ENCODE measurements around the gene HTR3A.

HTR3A gene

DNA sequence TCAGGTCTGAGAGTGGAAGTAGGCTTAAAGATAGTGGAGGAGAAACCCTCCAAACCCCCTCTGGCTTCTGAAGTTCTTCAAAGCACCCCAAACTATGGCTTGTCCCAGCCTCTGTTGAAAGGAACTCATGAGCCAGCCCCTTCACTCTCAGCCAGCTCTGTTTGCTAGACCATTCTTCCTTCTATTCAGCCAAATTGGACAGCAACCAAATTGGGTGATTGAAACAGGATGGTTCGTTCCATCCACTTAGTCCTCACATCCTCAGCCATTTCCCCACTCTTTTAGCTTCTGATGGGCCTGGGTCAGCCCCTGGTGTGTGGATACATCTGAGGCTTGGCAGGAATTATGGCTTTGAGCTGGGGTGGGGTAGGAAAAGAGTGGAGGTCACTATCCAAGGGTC lies 4.5 kb downstream of the HTR3A start:
- DNase-seq (ENCODE audit: low read depth in 2 of 2) = no peak

- no peak for DNase-seq (ENCODE audit: low read depth in 2 of 2)
Measured at GRCh38 chr11:113980785-113981184, 5.9 kb downstream of the HTR3A start.

GRCh38 chr11:113982306-113982705 lies 7.4 kb downstream of the HTR3A start:
- no peak for DNase-seq (ENCODE audit: low read depth in 2 of 2)

DNA sequence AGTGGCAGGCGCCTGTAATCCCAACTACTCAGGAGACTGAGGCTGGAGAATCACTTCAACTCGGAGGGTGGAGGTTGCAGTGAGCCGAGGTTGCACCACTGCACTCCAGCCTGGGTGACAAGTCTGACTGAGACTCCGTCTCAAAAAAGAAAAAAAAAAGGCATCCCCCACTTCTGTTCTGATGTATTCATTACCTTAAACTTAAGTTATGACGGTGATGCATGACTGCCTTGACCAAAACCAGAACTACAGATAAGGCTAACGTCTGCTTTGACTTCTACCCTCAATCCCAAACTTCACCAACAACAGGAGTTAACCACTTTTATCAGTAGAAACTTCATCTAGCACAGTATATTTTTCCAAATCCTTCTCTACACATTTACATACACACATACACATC lies 9.9 kb downstream of the HTR3A start:
- no peak for DNase-seq (ENCODE audit: low read depth in 2 of 2)

DNA sequence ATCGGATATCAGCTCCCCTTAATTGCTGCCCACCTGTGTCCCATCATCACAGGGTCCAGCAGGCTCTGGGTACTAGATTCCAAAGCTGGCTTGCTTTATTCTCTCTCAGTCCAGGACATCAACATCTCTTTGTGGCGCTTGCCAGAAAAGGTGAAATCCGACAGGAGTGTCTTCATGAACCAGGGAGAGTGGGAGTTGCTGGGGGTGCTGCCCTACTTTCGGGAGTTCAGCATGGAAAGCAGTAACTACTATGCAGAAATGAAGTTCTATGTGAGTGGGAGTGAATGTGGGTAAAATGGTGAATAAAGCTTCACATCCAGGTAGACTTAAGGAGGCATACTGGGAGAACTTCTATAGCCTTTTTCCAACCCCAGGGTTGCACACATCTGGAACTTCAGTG lies 11.0 kb downstream of the HTR3A start:
- no peak for DNase-seq (ENCODE audit: low read depth in 2 of 2)

DNA sequence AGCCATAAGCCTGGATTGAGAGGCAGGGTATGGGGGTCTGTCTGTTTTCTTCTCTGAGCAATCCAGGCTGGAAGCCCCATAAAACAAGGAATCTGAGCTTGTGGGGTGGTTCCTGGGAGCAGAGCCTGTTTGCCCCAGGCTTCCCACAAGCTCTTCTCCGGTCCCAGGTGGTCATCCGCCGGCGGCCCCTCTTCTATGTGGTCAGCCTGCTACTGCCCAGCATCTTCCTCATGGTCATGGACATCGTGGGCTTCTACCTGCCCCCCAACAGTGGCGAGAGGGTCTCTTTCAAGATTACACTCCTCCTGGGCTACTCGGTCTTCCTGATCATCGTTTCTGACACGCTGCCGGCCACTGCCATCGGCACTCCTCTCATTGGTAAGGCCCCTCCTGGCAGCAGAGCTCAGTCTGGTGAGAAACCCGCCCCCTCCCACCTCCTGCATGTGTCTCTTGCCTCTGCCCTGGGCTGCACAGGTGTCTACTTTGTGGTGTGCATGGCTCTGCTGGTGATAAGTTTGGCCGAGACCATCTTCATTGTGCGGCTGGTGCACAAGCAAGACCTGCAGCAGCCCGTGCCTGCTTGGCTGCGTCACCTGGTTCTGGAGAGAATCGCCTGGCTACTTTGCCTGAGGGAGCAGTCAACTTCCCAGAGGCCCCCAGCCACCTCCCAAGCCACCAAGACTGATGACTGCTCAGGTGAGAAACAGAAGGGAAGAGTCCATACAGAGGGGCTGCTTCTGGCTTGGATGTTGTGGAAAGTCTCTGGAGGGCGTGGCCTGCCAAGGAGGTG lies 11.6 kb downstream of the HTR3A start:
- no peak for DNase-seq (ENCODE audit: low read depth in 2 of 2)

GRCh38 chr11:113989381-113989780 lies 14.5 kb downstream of the HTR3A start:
- DNase-seq (ENCODE audit: low read depth in 2 of 2) = no peak

DNA sequence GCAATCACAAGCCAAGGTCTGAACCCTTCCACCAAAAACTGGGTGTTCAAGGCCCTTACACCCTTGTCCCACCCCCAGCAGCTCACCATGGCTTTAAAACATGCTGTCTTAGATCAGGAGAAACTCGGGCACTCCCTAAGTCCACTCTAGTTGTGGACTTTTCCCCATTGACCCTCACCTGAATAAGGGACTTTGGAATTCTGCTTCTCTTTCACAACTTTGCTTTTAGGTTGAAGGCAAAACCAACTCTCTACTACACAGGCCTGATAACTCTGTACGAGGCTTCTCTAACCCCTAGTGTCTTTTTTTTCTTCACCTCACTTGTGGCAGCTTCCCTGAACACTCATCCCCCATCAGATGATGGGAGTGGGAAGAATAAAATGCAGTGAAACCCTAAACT lies 15.0 kb downstream of the HTR3A start:
- DNase-seq (ENCODE audit: low read depth in 2 of 2) = no peak

DNA sequence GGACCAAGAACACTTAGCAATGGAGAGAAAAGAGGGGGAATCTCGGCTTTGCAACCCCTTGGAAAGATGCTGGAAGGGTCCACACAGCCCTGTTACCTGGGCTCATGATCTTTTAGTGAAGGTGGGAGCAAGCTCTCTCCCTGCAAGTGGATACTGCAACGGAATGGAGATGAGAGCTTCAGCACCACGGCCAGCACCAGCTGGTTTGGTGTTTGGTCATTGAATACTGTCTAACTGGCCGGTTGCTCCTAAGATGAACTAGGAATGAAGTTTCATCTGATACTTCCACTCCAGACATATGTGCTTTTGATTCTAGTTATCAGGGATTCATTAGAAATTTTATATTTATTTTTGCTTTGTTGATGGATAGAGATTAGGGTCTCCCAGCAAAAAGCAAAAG lies 16.3 kb downstream of the HTR3A start:
- no peak for DNase-seq (ENCODE audit: low read depth in 2 of 2)

GRCh38 chr11:113991718-113992458 lies 17.0 kb downstream of the HTR3A start:
- no peak for DNase-seq (ENCODE audit: low read depth in 2 of 2)

- DNase-seq (ENCODE audit: low read depth in 2 of 2) = no peak
Measured at GRCh38 chr11:113992459-113993110, 17.7 kb downstream of the HTR3A start.

DNA sequence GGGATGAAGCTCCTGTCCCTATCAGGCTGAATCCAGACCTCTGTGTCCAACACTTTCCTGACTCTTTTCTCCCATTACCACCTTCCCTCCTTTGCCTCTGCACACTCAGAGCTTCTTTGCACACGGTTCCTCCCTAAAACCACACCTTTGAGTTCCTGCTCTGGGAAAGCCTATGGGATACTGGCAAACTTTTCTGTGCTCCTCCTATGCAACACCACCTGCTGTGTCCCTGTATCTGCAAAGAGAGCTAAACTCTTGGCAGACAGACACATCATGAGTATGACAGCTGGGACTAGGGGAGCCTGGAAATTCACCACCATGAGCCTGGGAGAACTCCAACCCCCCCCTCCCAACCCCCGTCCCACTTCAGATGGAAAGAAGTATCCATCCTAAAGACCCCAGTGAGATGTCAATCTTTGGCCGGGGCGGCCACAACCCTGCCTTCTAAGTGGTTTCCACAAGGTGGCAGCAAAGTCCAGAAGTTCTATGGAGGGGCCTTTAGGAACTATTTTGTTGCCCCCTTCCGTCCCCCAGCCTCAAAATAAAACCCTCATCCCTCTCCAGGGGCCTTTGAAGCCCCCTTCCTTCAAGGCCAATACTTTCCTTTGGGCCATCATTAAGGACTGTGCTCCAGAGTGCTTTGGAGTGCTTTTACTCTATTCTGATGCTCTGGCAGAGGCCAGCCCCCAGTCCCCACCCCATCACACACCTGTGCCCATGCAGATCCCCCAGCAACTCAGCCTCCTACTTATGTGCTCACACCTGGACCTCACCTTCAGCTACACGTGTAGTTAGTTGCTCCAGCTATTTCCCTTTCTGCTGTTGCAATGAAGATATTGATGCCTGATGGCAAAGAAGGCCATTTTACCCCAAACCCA lies 19.4 kb downstream of the HTR3A start:
- peak in 1 of 2 donors; percentile 18 for DNase-seq (ENCODE audit: low read depth in 2 of 2)

- DNase-seq (ENCODE audit: low read depth in 2 of 2) = no peak
Measured at GRCh38 chr11:113997473-113997872, 22.6 kb downstream of the HTR3A start.

DNA sequence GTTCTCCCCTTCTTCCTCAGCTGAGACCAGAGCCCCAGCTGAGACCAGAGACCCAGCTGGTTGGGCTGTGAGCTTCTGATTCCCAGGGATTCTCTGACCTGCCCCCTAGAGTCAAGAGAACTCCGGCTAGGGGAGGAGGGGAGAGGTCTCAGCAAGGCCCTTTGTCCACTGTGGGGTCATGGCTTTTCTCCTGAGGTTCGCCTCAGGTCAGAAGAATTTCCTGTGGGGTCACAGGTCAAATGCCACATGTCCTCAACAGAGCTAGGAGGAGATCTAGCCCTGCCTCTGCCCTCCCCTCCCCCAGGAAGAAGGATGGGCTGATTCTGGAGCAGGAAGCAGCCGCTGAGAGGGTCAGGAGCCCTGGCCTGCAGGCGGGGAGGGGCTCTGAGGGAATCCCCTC lies 23.7 kb downstream of the HTR3A start:
- no peak for DNase-seq (ENCODE audit: low read depth in 2 of 2)

GRCh38 chr11:114000526-114000925 lies 25.6 kb downstream of the HTR3A start:
- no peak for DNase-seq (ENCODE audit: low read depth in 2 of 2)

GRCh38 chr11:114001416-114001815 lies 26.5 kb downstream of the HTR3A start:
- no peak for DNase-seq (ENCODE audit: low read depth in 2 of 2)

DNA sequence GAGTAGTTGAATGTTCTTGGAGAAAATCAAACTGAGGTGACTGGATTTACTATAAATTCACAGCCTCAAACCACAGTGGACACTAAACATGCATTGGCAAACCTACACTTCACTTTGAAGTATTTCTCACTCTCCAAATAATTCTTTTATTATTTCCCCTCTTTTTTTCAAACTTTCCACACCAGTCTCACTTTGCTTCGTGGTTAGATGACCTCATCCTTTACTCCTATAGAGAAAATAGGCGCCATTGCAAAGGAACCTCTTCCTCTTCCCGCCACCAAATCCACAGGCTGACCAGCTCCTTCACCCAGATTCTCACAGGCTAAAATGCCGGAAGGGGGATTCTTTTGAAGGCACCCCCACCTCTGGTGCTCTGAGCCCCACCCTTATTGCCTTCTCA lies 33.4 kb downstream of the HTR3A start:
- DNase-seq (ENCODE audit: low read depth in 2 of 2) = no peak

DNA sequence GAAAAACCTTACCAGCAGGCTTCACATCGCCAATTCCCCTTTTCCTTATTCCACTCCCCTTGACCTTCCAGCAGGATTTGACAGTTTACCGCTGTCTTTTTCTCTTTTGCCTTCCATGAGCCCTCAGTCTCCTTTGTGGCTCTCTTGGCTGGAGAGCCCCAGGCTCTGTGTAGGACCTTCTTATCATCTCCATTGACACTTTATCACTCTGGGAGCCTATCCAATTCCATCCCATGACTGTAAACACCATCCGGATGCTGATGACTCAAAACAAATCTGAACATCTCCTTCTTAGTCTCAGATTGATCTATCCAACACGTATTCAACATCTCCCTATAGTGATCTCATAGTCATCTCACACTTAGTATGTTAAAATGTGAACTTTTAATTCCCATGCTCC lies 36.0 kb downstream of the HTR3A start:
- no peak for DNase-seq (ENCODE audit: low read depth in 2 of 2)

- DNase-seq (ENCODE audit: low read depth in 2 of 2) = no peak
Measured at GRCh38 chr11:114011443-114011842, 36.5 kb downstream of the HTR3A start.

DNA sequence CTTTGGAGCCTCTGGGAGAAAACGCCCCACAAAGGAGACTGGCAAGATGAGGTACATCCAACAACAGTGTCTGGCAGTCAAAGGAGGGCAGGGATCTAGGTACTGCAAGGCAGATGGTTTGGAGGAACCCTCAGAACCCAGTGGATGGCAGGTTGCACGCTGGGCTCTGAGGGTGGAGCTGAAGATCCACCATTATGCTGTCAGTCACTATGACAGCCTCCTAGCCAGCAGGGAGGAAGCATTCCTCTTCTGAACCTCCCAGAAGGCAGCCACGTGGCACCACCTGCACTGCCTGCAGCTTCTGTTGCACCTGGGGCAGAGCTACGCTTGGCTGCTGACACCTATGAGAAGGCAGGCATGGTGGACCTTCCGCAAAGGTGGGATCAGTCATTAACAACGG lies 40.2 kb downstream of the HTR3A start:
- no peak for DNase-seq (ENCODE audit: low read depth in 2 of 2)

- no peak for DNase-seq (ENCODE audit: low read depth in 2 of 2)
Measured at GRCh38 chr11:114016986-114017385, 42.1 kb downstream of the HTR3A start.

DNA sequence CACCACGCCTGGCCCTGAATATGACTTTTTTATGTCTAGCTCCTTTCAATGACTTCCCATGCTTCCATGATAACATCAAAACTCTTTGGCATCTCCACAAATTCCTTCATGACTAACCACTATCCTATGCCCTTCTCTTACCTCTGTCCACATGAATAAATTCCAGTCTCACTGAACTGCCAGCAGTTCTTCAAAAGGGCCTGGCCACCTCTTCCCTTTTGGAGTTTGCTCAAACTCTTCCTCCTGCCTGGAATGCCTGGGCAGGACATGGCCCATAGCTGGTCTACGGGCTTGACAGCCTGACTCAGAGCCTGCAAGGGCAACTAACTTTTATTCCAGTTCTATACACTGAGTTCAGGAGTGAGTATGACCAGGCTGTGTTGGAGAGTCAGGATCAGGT lies 42.8 kb downstream of the HTR3A start:
- DNase-seq (ENCODE audit: low read depth in 2 of 2) = no peak
